SK-N-SH (cell line): ENCODE data around the gene OPTC. TPM values are rescaled to one million over a fixed set of nuclear protein-coding genes. Genes with fewer than 3 reads are reported as not detected.

Source experiments
- CTCF ChIA-PET: fragments of 300-600, 350-600 bp; formaldehyde crosslinking; extraction: SDS; loops from one replicate; lab custom pipeline; 2021; lab: Yijun Ruan, JAX
- POLR2A ChIA-PET: fragments of 350-600 bp; sonication (Branson Sonifier 250); formaldehyde crosslinking; extraction: SDS; loops from one replicate; lab custom pipeline; 2020; ENCODE audit warnings: antibody characterized with exemption, inconsistent platforms; lab: Yijun Ruan, JAX
- DNase-seq: peaks from one replicate; pipeline ENCODE4 v3.0.0; 2012
- H2AFZ ChIP-seq: fragments of 200-600 bp; sonication (generic); 2 replicates; pipeline ENCODE4 v1.8.1; 2016; ENCODE audit warnings: antibody characterized with exemption, mild to moderate bottlenecking, low read depth
- H3F3A ChIP-seq: fragments of 200-600 bp; sonication (generic); replicated peaks from 2 replicates; pipeline ENCODE3; 2016; ENCODE audit warnings: antibody characterized with exemption, mild to moderate bottlenecking; ENCODE audit not compliant: insufficient read depth
- H3K27ac ChIP-seq, 2 experiments: fragments of 200-500 bp in 1 of 2; fragments of 200-600 bp in 1 of 2; sonication (Bioruptor generic) in 1 of 2; sonication (generic), shearing (Covaris generic) in 1 of 2; 2 replicates each; pipeline versions ENCODE4 v1.5.1 to v1.6.1; 2014 to 2016; ENCODE audit warnings: low read depth in 2 of 2, inconsistent platforms in 1 of 2, low read length in 1 of 2, mild to moderate bottlenecking in 1 of 2, mixed read lengths in 1 of 2
- H3K27me3 ChIP-seq: fragments of 200-600 bp; sonication (generic), shearing (Covaris generic); 2 replicates; pipeline ENCODE4 v1.6.1; 2016; ENCODE audit warnings: mixed run types; ENCODE audit not compliant: insufficient read depth
- H3K36me3 ChIP-seq, 2 experiments: fragments of 200-500 bp in 1 of 2; fragments of 200-600 bp in 1 of 2; sonication (Bioruptor generic) in 1 of 2; sonication (generic) in 1 of 2; replicated peaks in 1 of 2; 2 replicates each; pipeline versions ENCODE3 to v1.5.1; 2014 to 2016; ENCODE audit warnings: low read length in 1 of 2, mild to moderate bottlenecking in 1 of 2; ENCODE audit not compliant: insufficient read depth in 2 of 2, control insufficient read depth in 1 of 2
- H3K4me1 ChIP-seq, 2 experiments: fragments of 200-500 bp in 1 of 2; fragments of 200-600 bp in 1 of 2; sonication (Bioruptor generic) in 1 of 2; sonication (generic), shearing (Covaris generic) in 1 of 2; 2 replicates each; pipeline versions ENCODE4 v1.5.1 to v1.6.1; 2014 to 2016; ENCODE audit warnings: low read depth in 1 of 2, low read length in 1 of 2, mixed run types in 1 of 2; ENCODE audit not compliant: insufficient read depth in 2 of 2, control insufficient read depth in 1 of 2
- H3K4me2 ChIP-seq: fragments of 200-600 bp; sonication (generic), shearing (Covaris generic); 2 replicates; pipeline ENCODE4 v1.6.1; 2017; ENCODE audit warnings: mixed run types
- H3K4me3 ChIP-seq, 2 experiments: fragments of 200-500 bp in 1 of 2; fragments of 200-600 bp in 1 of 2; sonication (Bioruptor generic) in 1 of 2; sonication (generic), shearing (Covaris generic) in 1 of 2; 2 replicates each; pipeline versions ENCODE4 v1.5.1 to v1.8.1; 2014 to 2016; ENCODE audit warnings: low read depth in 2 of 2, inconsistent platforms in 1 of 2, low read length in 1 of 2, mild to moderate bottlenecking in 1 of 2, mixed read lengths in 1 of 2, moderate library complexity in 1 of 2
- H3K79me2 ChIP-seq: fragments of 200-600 bp; sonication (generic); 2 replicates; pipeline ENCODE4 v1.8.1; 2017; ENCODE audit warnings: mild to moderate bottlenecking; ENCODE audit not compliant: insufficient read depth
- H3K9ac ChIP-seq: fragments of 200-600 bp; sonication (generic); 2 replicates; pipeline ENCODE4 v1.6.1; 2017; ENCODE audit warnings: mixed run types
- H3K9me2 ChIP-seq: fragments of 200-600 bp; sonication (generic); 2 replicates; pipeline ENCODE4 v1.6.1; 2017; ENCODE audit warnings: mixed run types
- H3K9me3 ChIP-seq: fragments of 200-600 bp; sonication (generic); 2 replicates; pipeline ENCODE4 v1.6.1; 2017; ENCODE audit warnings: mixed run types, mild to moderate bottlenecking, moderate library complexity
- H4K20me1 ChIP-seq: fragments of 200-600 bp; sonication (generic); 2 replicates; pipeline ENCODE4 v1.6.1; 2017; ENCODE audit warnings: mild to moderate bottlenecking, mixed run types; ENCODE audit not compliant: insufficient read depth
- CHD2 ChIP-seq: fragments of 150-350 bp; IDR thresholded peaks from 2 replicates; pipeline ENCODE4 v1.6.1; 2018; ENCODE audit warnings: low read length; ENCODE audit not compliant: partially characterized antibody
- CTCF ChIP-seq: fragments of 200-600 bp; sonication (generic); IDR thresholded peaks from 2 replicates; pipeline ENCODE4 v1.6.1; 2017; ENCODE audit warnings: antibody characterized with exemption, mild to moderate bottlenecking, moderate library complexity
- FOXJ3 ChIP-seq: sonication (generic); formaldehyde crosslinking; IDR thresholded peaks from 2 replicates; pipeline ENCODE4 v1.5.1; 2020; ENCODE audit warnings: mild to moderate bottlenecking, missing genetic modification reagents
- GABPA ChIP-seq: IDR thresholded peaks from 2 replicates; pipeline ENCODE4 v1.4.0; 2012; ENCODE audit warnings: low read depth, mild to moderate bottlenecking
- GATA2 ChIP-seq: sonication (generic); formaldehyde crosslinking; IDR thresholded peaks from 2 replicates; pipeline ENCODE4 v1.5.0; 2020; ENCODE audit warnings: mild to moderate bottlenecking, missing genetic modification reagents
- JUND ChIP-seq: IDR thresholded peaks from 2 replicates; pipeline ENCODE4 v1.4.0; 2012
- MAX ChIP-seq: IDR thresholded peaks from 2 replicates; pipeline ENCODE4 v1.4.0; 2012; ENCODE audit warnings: low read depth
- NFIC ChIP-seq: IDR thresholded peaks from 2 replicates; pipeline ENCODE4 v1.4.0; 2012; ENCODE audit warnings: borderline replicate concordance
- RAD21 ChIP-seq: IDR thresholded peaks from 2 replicates; pipeline ENCODE4 v1.6.1; 2012; ENCODE audit warnings: mild to moderate bottlenecking, low read length
- RCOR1 ChIP-seq: fragments of 150-350 bp; IDR thresholded peaks from 2 replicates; pipeline ENCODE4 v1.6.1; 2017; ENCODE audit warnings: antibody characterized with exemption, low read length
- REST ChIP-seq: IDR thresholded peaks from 2 replicates; pipeline ENCODE4 v1.6.1; 2012; ENCODE audit warnings: mild to moderate bottlenecking, low read depth, low read length, moderate library complexity
- RFX5 ChIP-seq: IDR thresholded peaks from 2 replicates; pipeline ENCODE4 v1.6.1; 2012; ENCODE audit warnings: mild to moderate bottlenecking, improper control_type of control experiment, low read length
- RXRA ChIP-seq: IDR thresholded peaks from 2 replicates; pipeline ENCODE4 v1.4.0; 2012; ENCODE audit warnings: low read depth, mild to moderate bottlenecking, borderline replicate concordance
- YY1 ChIP-seq: IDR thresholded peaks from 2 replicates; pipeline ENCODE4 v1.4.0; 2012; ENCODE audit warnings: low read depth, mild to moderate bottlenecking
- ZBTB33 ChIP-seq: IDR thresholded peaks from 2 replicates; pipeline ENCODE4 v1.4.0; 2012; ENCODE audit warnings: low read depth, borderline replicate concordance
- WGBS: methylation state at CpG from one replicate; pipeline ENCODE4 v1.1.6; 2017; ENCODE audit warnings: low lambda C conversion rate; 5-methylcytosine and 5-hydroxymethylcytosine counted together
- polyA plus RNA-seq, 3 experiments: library from polyadenylated mRNA; depleted of rRNA; stranded (reverse); fragments of >200 nt; gene quantifications; 2 replicates each; pipeline ENCODE4 v1.2.3, GENCODE V29; 2012

The OPTC gene
- polyA plus RNA-seq, 1 of the 3 experiments (the other 2 are of a cell fraction): not detected

- CTCF ChIA-PET: no interaction called here
- Histone ChIP-seq H3K4me1 (peaks cover 0 to 28% of the 10 kb centered on the region in 2 experiments; a peak in 2 of 4 replicates), H3K9me2 (no peaks in the 10 kb centered on the region), H3K27me3 (no peaks in the 10 kb centered on the region)
- DNase-seq: no peak
- TF ChIP-seq ZBTB33: no peak
- no peak for TF ChIP-seq RCOR1
- no peak for TF ChIP-seq REST
- TF ChIP-seq FOXJ3 (CRISPR knock-in tag): no peak
- no peak for TF ChIP-seq MAX
- TF ChIP-seq JUND: no peak
- TF ChIP-seq YY1: no peak
- no peak for TF ChIP-seq RAD21
- TF ChIP-seq GABPA: no peak
- TF ChIP-seq RFX5: no peak
- TF ChIP-seq CHD2: no peak
- no peak for TF ChIP-seq CTCF
- no peak for TF ChIP-seq RXRA
- no peak for TF ChIP-seq GATA2 (CRISPR knock-in tag)
- TF ChIP-seq NFIC: no peak
- TF ChIP-seq, all 33 proteins: peak for 0
- Histone ChIP-seq H3K9ac (no peak overlapping the region), H3K9me3 (no peaks in the 10 kb centered on the region), H3K36me3 (no peaks in the 10 kb centered on the region), H3K79me2 (no peaks in the 10 kb centered on the region), H3F3A (no peaks in the 10 kb centered on the region), H3K27ac (no peak overlapping the region), H2AFZ (no peak overlapping the region), H3K4me3 (no peak overlapping the region), H3K4me2 (no peak overlapping the region), H4K20me1 (no peaks in the 10 kb centered on the region)
- POLR2A ChIA-PET: no interaction called here
- 90% methylated on average over 8 of the region's 8 CpGs for WGBS
Measured at GRCh38 chr1:203547771-203548421, 53.9 kb downstream of the OPTC start.
